ENCODE data around the gene LTBP1.

LTBP1 gene

GRCh38 chr2:33312355-33312754 is 365.6 kb downstream of the LTBP1 start:
- no peak for TF ChIP-seq CTCF (IDR thresholded peaks at IDR 0.05; ENCODE audit: low read depth, low read length, poor library complexity, severe bottlenecking)
- TF ChIP-seq EZH2phosphoT487 (IDR thresholded peaks at IDR 0.05; ENCODE audit: borderline replicate concordance, low read length): no peak
- peaks cover 41% of the 10 kb centered on the region for H3K36me3 ChIP-seq (ENCODE audit: control insufficient read depth, low read length)
- H3K4me1 ChIP-seq (ENCODE audit: control insufficient read depth, low read length): no peaks in the 10 kb centered on the region

GRCh38 chr2:33313039-33313438 is 366.3 kb downstream of the LTBP1 start:
- H3K79me2 ChIP-seq (ENCODE audit: control insufficient read depth, low read length): no peaks in the 10 kb centered on the region
- no peaks in the 10 kb centered on the region for H3F3A ChIP-seq (ENCODE audit: control insufficient read depth, insufficient read depth)
- no peaks in the 10 kb centered on the region for H3K4me1 ChIP-seq (ENCODE audit: control insufficient read depth, low read length)
- no peaks in the 10 kb centered on the region for H4K20me1 ChIP-seq (ENCODE audit: control insufficient read depth, insufficient read depth, low read depth, low read length)
- no peaks in the 10 kb centered on the region for H3K27me3 ChIP-seq (ENCODE audit: control insufficient read depth, low read length)
- H3K27ac ChIP-seq (ENCODE audit: low read depth, low read length): no peak overlapping the region
- H3K36me3 ChIP-seq (ENCODE audit: control insufficient read depth, low read length): peaks cover 47% of the 10 kb centered on the region
- TF ChIP-seq EZH2phosphoT487 (IDR thresholded peaks at IDR 0.05; ENCODE audit: borderline replicate concordance, low read length): no peak
- no peak for TF ChIP-seq CTCF (IDR thresholded peaks at IDR 0.05; ENCODE audit: low read depth, low read length, poor library complexity, severe bottlenecking)
- no peaks in the 10 kb centered on the region for H3K9me2 ChIP-seq (replicated peaks; ENCODE audit: control insufficient read depth, low read length)
- no peak overlapping the region for H3K4me3 ChIP-seq (ENCODE audit: low read length)
- no peak overlapping the region for H3K4me2 ChIP-seq (ENCODE audit: low read length)
- H3K9me3 ChIP-seq (ENCODE audit: control insufficient read depth, insufficient read depth, low read length): no peaks in the 10 kb centered on the region

More at GRCh38 chr2:33312355-33312754, 365.6 kb downstream of the LTBP1 start:
- no peaks in the 10 kb centered on the region for H3K9me2 ChIP-seq (replicated peaks; ENCODE audit: control insufficient read depth, low read length)
- no peak overlapping the region for H3K4me2 ChIP-seq (ENCODE audit: low read length)
- no peaks in the 10 kb centered on the region for H3K9me3 ChIP-seq (ENCODE audit: control insufficient read depth, insufficient read depth, low read length)
- no peaks in the 10 kb centered on the region for H3F3A ChIP-seq (ENCODE audit: control insufficient read depth, insufficient read depth)
- H3K27me3 ChIP-seq (ENCODE audit: control insufficient read depth, low read length): no peaks in the 10 kb centered on the region
- H3K4me3 ChIP-seq (ENCODE audit: low read length): no peak overlapping the region
- no peaks in the 10 kb centered on the region for H4K20me1 ChIP-seq (ENCODE audit: control insufficient read depth, insufficient read depth, low read depth, low read length)
- no peaks in the 10 kb centered on the region for H3K79me2 ChIP-seq (ENCODE audit: control insufficient read depth, low read length)
- no peak overlapping the region for H3K27ac ChIP-seq (ENCODE audit: low read depth, low read length)

GRCh38 chr2:33314541-33314940 is 367.8 kb downstream of the LTBP1 start:
- H3K4me1 ChIP-seq (ENCODE audit: control insufficient read depth, low read length): no peaks in the 10 kb centered on the region
- no peak overlapping the region for H3K4me3 ChIP-seq (ENCODE audit: low read length)
- H3K9me2 ChIP-seq (replicated peaks; ENCODE audit: control insufficient read depth, low read length): no peaks in the 10 kb centered on the region
- no peaks in the 10 kb centered on the region for H3K79me2 ChIP-seq (ENCODE audit: control insufficient read depth, low read length)
- H3K9me3 ChIP-seq (ENCODE audit: control insufficient read depth, insufficient read depth, low read length): no peaks in the 10 kb centered on the region
- H3K4me2 ChIP-seq (ENCODE audit: low read length): no peak overlapping the region
- H3F3A ChIP-seq (ENCODE audit: control insufficient read depth, insufficient read depth): no peaks in the 10 kb centered on the region
- no peak for TF ChIP-seq EZH2phosphoT487 (IDR thresholded peaks at IDR 0.05; ENCODE audit: borderline replicate concordance, low read length)
- no peak for TF ChIP-seq CTCF (IDR thresholded peaks at IDR 0.05; ENCODE audit: low read depth, low read length, poor library complexity, severe bottlenecking)
- peaks cover 51% of the 10 kb centered on the region for H3K36me3 ChIP-seq (ENCODE audit: control insufficient read depth, low read length)
- H3K27ac ChIP-seq (ENCODE audit: low read depth, low read length): no peak overlapping the region
- H3K27me3 ChIP-seq (ENCODE audit: control insufficient read depth, low read length): no peaks in the 10 kb centered on the region
- H4K20me1 ChIP-seq (ENCODE audit: control insufficient read depth, insufficient read depth, low read depth, low read length): no peaks in the 10 kb centered on the region

GRCh38 chr2:33316328-33316727 is 369.6 kb downstream of the LTBP1 start:
- Histone ChIP-seq H3K4me1 (ENCODE audit: control insufficient read depth, low read length) (peaks cover 3% of the 10 kb centered on the region), H3K4me3 (ENCODE audit: low read length) (no peak overlapping the region), H4K20me1 (ENCODE audit: control insufficient read depth, insufficient read depth, low read depth, low read length) (no peaks in the 10 kb centered on the region), H3F3A (ENCODE audit: control insufficient read depth, insufficient read depth) (no peaks in the 10 kb centered on the region), H3K9me3 (ENCODE audit: control insufficient read depth, insufficient read depth, low read length) (no peaks in the 10 kb centered on the region), H3K79me2 (ENCODE audit: control insufficient read depth, low read length) (no peaks in the 10 kb centered on the region), H3K9me2 (replicated peaks; ENCODE audit: control insufficient read depth, low read length) (no peaks in the 10 kb centered on the region), H3K4me2 (ENCODE audit: low read length) (no peak overlapping the region), H3K27me3 (ENCODE audit: control insufficient read depth, low read length) (no peaks in the 10 kb centered on the region), H3K36me3 (ENCODE audit: control insufficient read depth, low read length) (peaks cover 46% of the 10 kb centered on the region), H3K27ac (ENCODE audit: low read depth, low read length) (no peak overlapping the region)
- no peak for TF ChIP-seq CTCF (IDR thresholded peaks at IDR 0.05; ENCODE audit: low read depth, low read length, poor library complexity, severe bottlenecking)

Measured in DOHH2 (cell line).